HEK293T (cell line): ENCODE data around the gene SEPSECS.

Source experiments
- ARNT ChIP-seq: fragments of 450-650 bp; IDR thresholded peaks from 2 replicates; pipeline ENCODE4 v1.6.1; 2017; ENCODE audit warnings: mild to moderate bottlenecking
- BHLHE40 ChIP-seq: fragments of 450-650 bp; IDR thresholded peaks from 2 replicates; pipeline ENCODE4 v1.6.1; 2016; ENCODE audit warnings: mild to moderate bottlenecking, moderate library complexity, borderline replicate concordance
- CTBP1 ChIP-seq: fragments of 450-650 bp; IDR thresholded peaks from 2 replicates; pipeline ENCODE4 v1.6.1; 2016; ENCODE audit warnings: borderline replicate concordance
- ELF4 ChIP-seq: fragments of 450-650 bp; IDR thresholded peaks from 2 replicates; pipeline ENCODE4 v1.6.1; 2017; ENCODE audit warnings: antibody characterized with exemption
- FOXA1 ChIP-seq: fragments of 450-650 bp; IDR thresholded peaks from 2 replicates; pipeline ENCODE4 v1.6.1; 2016; ENCODE audit warnings: mild to moderate bottlenecking
- FOXK2 ChIP-seq: fragments of 450-650 bp; IDR thresholded peaks from 2 replicates; pipeline ENCODE4 v1.6.1; 2016; ENCODE audit warnings: mild to moderate bottlenecking
- FOXM1 ChIP-seq: fragments of 450-650 bp; IDR thresholded peaks from 2 replicates; pipeline ENCODE4 v1.6.1; 2017; ENCODE audit warnings: mild to moderate bottlenecking, borderline replicate concordance
- HDGF ChIP-seq: fragments of 450-650 bp; IDR thresholded peaks from 2 replicates; pipeline ENCODE4 v1.6.1; 2017; ENCODE audit warnings: antibody characterized with exemption, borderline replicate concordance
- LEF1 ChIP-seq: fragments of 450-650 bp; IDR thresholded peaks from 2 replicates; pipeline ENCODE4 v1.6.1; 2017; ENCODE audit warnings: mild to moderate bottlenecking, borderline replicate concordance
- NFRKB ChIP-seq: fragments of 450-650 bp; IDR thresholded peaks from 2 replicates; pipeline ENCODE4 v1.6.1; 2016; ENCODE audit warnings: mild to moderate bottlenecking, moderate library complexity
- PKNOX1 ChIP-seq: fragments of 450-650 bp; IDR thresholded peaks from 2 replicates; pipeline ENCODE4 v1.6.1; 2016
- SP1 ChIP-seq: fragments of 450-650 bp; IDR thresholded peaks from 2 replicates; pipeline ENCODE4 v1.6.1; 2017
- TARDBP ChIP-seq: fragments of 450-650 bp; IDR thresholded peaks from 2 replicates; pipeline ENCODE4 v1.6.1; 2016
- ZNF384 ChIP-seq: fragments of 450-650 bp; IDR thresholded peaks from 2 replicates; pipeline ENCODE4 v1.6.1; 2016

GRCh38 chr4:25172961-25173915 is 13.0 kb upstream of the SEPSECS start:
- TF ChIP-seq FOXM1: no peak
- no peak for TF ChIP-seq FOXK2
- TF ChIP-seq HDGF: no peak
- no peak for TF ChIP-seq BHLHE40
- no peak for TF ChIP-seq SP1
- no peak for TF ChIP-seq ZNF384
- no peak for TF ChIP-seq PKNOX1
- TF ChIP-seq ELF4: no peak
- no peak for TF ChIP-seq FOXA1
- no peak for TF ChIP-seq TARDBP
- no peak for TF ChIP-seq ARNT
- no peak for TF ChIP-seq NFRKB
- TF ChIP-seq LEF1: no peak
- no peak for TF ChIP-seq CTBP1
